ENCODE measurements around the gene MTCL1. TPM values are rescaled to one million over a fixed set of nuclear protein-coding genes. Genes with fewer than 3 reads are reported as not detected.

MTCL1 gene
- total RNA-seq, 1 donor = 54.9 TPM

DNA sequence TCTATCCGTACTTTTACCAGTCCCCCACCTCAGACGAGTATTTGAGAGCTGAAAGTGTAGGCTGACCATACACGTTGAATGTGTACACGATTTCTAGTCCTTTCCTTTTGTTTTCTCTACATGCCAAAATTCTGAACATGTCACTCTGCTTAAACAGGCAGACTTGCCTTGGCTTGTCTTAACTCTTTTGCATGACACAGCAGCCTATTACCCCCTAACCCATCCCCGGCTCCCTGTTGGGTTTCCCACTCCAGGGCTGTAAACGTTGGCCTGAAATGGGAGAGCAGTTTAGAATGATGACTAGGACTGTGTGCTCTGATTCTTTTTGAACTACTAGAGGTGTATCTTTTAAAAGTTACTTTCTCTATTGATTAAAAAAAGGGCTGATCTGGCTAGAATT is 19.1 kb downstream of the MTCL1 start:
- TF ChIP-seq, protein P1, sequence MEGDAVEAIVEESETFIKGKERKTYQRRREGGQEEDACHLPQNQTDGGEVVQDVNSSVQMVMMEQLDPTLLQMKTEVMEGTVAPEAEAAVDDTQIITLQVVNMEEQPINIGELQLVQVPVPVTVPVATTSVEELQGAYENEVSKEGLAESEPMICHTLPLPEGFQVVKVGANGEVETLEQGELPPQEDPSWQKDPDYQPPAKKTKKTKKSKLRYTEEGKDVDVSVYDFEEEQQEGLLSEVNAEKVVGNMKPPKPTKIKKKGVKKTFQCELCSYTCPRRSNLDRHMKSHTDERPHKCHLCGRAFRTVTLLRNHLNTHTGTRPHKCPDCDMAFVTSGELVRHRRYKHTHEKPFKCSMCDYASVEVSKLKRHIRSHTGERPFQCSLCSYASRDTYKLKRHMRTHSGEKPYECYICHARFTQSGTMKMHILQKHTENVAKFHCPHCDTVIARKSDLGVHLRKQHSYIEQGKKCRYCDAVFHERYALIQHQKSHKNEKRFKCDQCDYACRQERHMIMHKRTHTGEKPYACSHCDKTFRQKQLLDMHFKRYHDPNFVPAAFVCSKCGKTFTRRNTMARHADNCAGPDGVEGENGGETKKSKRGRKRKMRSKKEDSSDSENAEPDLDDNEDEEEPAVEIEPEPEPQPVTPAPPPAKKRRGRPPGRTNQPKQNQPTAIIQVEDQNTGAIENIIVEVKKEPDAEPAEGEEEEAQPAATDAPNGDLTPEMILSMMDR (IDR thresholded peaks at IDR 0.05; ENCODE audit: insufficient read depth, low read length) = no peak
- no peak overlapping the region for H3K4me3 ChIP-seq (ENCODE audit: low read depth, low read length)
- DNase-seq (ENCODE audit: low read depth) = no peak

DNA sequence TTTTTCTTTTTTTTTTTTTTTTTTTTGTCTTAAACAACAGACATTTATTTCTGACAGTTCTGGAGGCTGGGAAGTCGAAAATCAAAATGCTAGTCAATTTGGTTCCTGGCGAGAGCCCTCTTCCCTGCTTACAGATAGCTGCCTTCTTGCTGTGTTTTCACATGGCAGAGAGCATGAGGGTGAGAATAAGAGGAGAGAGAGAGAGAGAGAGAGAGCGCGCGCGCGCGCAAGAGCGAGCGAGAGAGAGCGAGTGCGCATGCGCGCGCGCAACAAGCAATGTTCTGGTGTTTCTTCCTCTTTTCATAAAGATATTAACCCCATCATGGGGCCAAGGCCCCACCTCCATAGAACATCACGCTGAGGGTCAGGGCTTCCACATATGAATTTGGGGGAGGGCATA is 20.9 kb downstream of the MTCL1 start:
- TF ChIP-seq, protein P1 (IDR thresholded peaks at IDR 0.05; ENCODE audit: insufficient read depth, low read length) = no peak
- DNase-seq (ENCODE audit: low read depth) = no peak
- H3K4me3 ChIP-seq (ENCODE audit: low read depth, low read length) = no peak overlapping the region

DNA sequence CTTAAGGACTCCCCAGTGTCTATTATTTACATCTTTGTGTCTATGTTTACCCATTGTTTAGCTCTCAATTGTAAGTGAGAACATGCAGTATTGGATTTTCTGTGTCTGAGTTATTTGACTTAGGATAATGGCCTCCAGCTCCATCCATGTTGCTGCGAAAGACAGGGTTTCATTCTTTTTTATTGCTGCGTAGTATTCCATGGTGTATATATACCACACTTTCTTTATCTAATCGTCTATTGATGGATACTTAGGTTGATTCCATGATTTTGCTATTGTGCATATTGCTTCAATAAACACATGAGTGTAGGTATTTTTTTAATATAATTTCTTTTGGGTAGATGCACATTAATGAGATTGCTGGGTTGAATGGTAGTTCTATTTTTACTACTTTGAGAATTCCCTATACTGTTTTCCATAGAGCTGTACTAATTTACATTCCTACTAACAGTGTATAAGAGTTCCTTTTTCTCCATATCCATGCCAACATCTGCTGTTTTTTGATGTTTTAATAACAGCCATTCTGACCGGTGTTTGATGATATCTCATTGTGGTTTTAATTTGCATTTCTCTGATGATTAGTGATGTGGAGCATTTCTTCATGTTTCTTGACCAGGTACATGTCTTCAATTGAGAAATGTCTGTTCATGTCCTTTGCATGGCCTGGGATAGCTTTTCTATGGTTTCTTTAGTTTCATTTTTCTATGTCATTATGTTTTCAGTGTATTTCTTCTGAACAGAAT is 21.8 kb downstream of the MTCL1 start:
- TF ChIP-seq, protein P1 (IDR thresholded peaks at IDR 0.05; ENCODE audit: insufficient read depth, low read length) = no peak
- no peak for DNase-seq (ENCODE audit: low read depth)
- no peak overlapping the region for H3K4me3 ChIP-seq (ENCODE audit: low read depth, low read length)

DNA sequence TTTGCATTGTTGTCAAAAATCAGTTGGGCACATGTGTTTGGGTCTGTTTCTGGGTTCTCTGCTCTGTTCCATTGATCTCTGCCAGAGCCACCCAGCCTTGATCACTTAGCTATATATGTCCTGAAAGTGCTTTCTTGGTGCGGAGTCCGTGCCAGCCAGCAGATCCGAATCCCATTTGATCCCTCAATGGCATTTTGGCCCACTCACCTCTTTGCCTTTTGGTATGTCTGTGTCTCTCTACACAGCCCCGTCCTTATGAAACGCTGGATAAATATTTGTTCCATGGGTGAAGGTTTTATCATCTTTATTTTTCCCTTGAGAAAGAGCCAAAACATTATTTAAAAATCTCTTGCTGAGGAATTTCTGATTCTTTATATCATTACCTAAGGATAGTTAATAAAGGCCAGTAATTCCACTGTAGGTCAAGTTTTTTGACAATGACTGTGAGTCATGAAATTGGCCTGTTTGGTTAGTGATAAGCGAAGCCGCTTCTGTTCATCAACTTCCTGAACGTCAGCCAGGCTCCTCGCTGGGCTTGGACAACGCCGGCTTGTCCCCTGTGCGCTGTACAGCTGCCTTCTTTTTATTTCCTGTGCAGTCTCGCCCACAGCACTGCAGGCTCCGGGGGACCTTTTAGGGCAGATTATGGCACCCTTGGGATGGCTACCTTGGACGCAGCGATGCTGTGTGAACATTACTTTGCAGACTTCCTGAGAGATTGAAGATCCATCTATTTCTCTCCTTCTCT is 24.9 kb downstream of the MTCL1 start:
- DNase-seq (ENCODE audit: low read depth) = peak; percentile 93
- peak overlapping the region; percentile 13 for H3K4me3 ChIP-seq (ENCODE audit: low read depth, low read length)

DNA sequence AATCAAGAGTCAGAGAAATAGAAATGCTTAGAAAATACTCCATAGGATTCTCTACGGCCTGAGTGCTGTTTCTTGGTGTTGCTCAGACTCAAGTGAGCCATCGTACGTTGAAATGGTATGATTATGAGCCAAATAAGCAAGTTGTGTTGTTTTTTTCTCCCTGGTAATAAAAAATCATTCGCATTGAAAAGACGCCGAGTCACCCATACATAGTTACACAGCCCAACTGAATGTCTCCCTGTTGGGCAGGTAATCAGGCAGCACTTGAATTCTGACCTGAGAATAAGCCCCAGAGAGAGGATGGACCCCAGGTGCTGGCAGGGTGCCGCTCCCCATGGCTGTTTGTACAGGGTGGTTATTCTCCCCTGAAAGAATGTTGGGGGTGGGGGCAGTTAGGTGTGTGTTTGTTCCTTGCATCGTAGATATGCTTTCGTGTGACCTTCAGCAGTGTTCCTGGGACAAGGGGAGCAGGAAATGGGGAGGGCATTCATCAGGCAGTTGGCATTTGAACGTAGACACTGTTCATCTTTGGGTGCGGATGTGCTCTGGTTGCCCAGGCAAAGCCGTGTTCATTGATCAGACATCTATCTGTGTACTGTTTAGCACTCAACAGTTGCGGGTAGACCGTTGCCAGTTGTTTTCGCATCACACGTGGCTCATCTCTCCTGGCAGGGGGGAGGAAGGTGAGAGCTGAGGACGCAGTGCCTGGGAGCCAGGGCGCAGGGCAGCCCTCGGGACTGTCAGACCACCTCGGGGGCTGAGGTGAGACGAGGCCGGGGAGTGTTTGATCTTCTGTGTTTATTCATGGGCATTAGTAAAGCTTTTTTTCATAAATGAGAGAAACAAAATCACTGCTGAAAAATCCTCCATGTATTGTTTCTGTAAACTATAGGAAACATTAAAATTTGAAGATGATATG is 27.3 kb downstream of the MTCL1 start:
- TF ChIP-seq, protein P1 (IDR thresholded peaks at IDR 0.05; ENCODE audit: insufficient read depth, low read length) = no peak
- no peak overlapping the region for H3K4me3 ChIP-seq (ENCODE audit: low read depth, low read length)
- DNase-seq (ENCODE audit: low read depth) = no peak

More for the DNA sequence above, 24.9 kb downstream of the MTCL1 start:
- TF ChIP-seq, protein P1 (IDR thresholded peaks at IDR 0.05; ENCODE audit: insufficient read depth, low read length) = no peak

DNA sequence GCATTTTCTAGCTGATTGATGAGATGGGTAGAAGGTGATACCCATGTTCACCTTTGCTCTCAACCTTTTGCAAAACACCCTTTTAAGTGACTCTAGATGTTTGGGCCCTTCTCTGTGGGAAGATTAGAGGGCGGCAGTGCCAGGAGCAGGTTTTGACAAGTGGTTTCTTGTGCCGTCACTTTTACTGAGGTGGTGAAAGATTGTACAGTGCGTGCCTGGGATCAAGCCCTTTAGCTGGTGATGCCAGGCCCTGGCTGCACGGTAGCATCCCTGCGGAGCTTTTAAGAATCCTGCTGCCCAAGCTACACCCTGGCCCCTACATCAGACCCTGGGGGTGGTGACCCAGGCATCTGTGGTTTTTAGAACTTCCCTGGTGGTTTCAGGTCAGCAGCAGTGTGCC is 29.1 kb downstream of the MTCL1 start:
- no peak for DNase-seq (ENCODE audit: low read depth)
- H3K4me3 ChIP-seq (ENCODE audit: low read depth, low read length) = no peak overlapping the region
- TF ChIP-seq, protein P1 (IDR thresholded peaks at IDR 0.05; ENCODE audit: insufficient read depth, low read length) = no peak

Data from fibroblast of the aortic adventitia (primary cell).